ENCODE data around the gene DENND6A.
"Not testable (repeated sequence)": the region's sequence is repeated elsewhere in the genome, so short reads cannot be mapped to it uniquely, and the experiment has no call there.

DENND6A gene

GRCh38 chr3:57634259-57634658 lies 58.6 kb downstream of the DENND6A start:
- not testable (repeated sequence) for DNase-seq (ENCODE audit: low read depth)

GRCh38 chr3:57627976-57628375 lies 64.9 kb downstream of the DENND6A start:
- DNase-seq (ENCODE audit: low read depth) = no peak

GRCh38 chr3:57624801-57625200 lies 68.1 kb downstream of the DENND6A start:
- no peak for DNase-seq (ENCODE audit: low read depth)

- no peak for DNase-seq (ENCODE audit: low read depth)
These were observed 70.5 kb downstream of the DENND6A start for GRCh38 chr3:57622362-57622761.

GRCh38 chr3:57617739-57618138 lies 75.1 kb downstream of the DENND6A start:
- no peak for DNase-seq (ENCODE audit: low read depth)

GRCh38 chr3:57616233-57616632 lies 76.6 kb downstream of the DENND6A start:
- DNase-seq (ENCODE audit: low read depth) = no peak

- not testable (repeated sequence) for DNase-seq (ENCODE audit: low read depth)
These were observed 81.0 kb downstream of the DENND6A start for GRCh38 chr3:57611870-57612269.

GRCh38 chr3:57605683-57606082 lies 87.2 kb downstream of the DENND6A start:
- no peak for DNase-seq (ENCODE audit: low read depth)

GRCh38 chr3:57604971-57605370 lies 87.9 kb downstream of the DENND6A start:
- no peak for DNase-seq (ENCODE audit: low read depth)

GRCh38 chr3:57600195-57600594 lies 92.7 kb downstream of the DENND6A start:
- DNase-seq (ENCODE audit: low read depth) = no peak

- no peak for DNase-seq (ENCODE audit: low read depth)
These were observed 94.0 kb downstream of the DENND6A start for GRCh38 chr3:57598765-57599360.

GRCh38 chr3:57597127-57597923 lies 95.6 kb downstream of the DENND6A start, which contains the start of gene ARF4:
Gene ARF4 (minus strand): TSS chr3:57597344. CDS start chr3:57597140, 204 bp downstream.
- DNase-seq (ENCODE audit: low read depth) = peak; percentile 100

GRCh38 chr3:57596495-57597126 lies 96.3 kb downstream of the DENND6A start:
- DNase-seq (ENCODE audit: low read depth) = peak; percentile 44

GRCh38 chr3:57594576-57594975 lies 98.3 kb downstream of the DENND6A start:
- DNase-seq (ENCODE audit: low read depth) = no peak

GRCh38 chr3:57594144-57594543 lies 98.7 kb downstream of the DENND6A start:
- no peak for DNase-seq (ENCODE audit: low read depth)

GRCh38 chr3:57592306-57592705 lies 100.6 kb downstream of the DENND6A start:
- DNase-seq (ENCODE audit: low read depth) = no peak

GRCh38 chr3:57587905-57588304 lies 105.0 kb downstream of the DENND6A start:
- no peak for DNase-seq (ENCODE audit: low read depth)

GRCh38 chr3:57586778-57587177 lies 106.1 kb downstream of the DENND6A start:
- DNase-seq (ENCODE audit: low read depth) = no peak

- no peak for DNase-seq (ENCODE audit: low read depth)
These were observed 109.3 kb downstream of the DENND6A start for GRCh38 chr3:57583544-57583943.

GRCh38 chr3:57582474-57583168 lies 110.3 kb downstream of the DENND6A start:
- no peak for DNase-seq (ENCODE audit: low read depth)

GRCh38 chr3:57577801-57578200 lies 115.1 kb downstream of the DENND6A start:
- no peak for DNase-seq (ENCODE audit: low read depth)

- DNase-seq (ENCODE audit: low read depth) = no peak
These were observed 116.8 kb downstream of the DENND6A start for GRCh38 chr3:57575966-57576626.
